ENCODE measurements around the gene PP2D1.
"Not testable (repeated sequence)": the region's sequence is repeated elsewhere in the genome, so short reads cannot be mapped to it uniquely, and the experiment has no call there.

The PP2D1 gene

DNA sequence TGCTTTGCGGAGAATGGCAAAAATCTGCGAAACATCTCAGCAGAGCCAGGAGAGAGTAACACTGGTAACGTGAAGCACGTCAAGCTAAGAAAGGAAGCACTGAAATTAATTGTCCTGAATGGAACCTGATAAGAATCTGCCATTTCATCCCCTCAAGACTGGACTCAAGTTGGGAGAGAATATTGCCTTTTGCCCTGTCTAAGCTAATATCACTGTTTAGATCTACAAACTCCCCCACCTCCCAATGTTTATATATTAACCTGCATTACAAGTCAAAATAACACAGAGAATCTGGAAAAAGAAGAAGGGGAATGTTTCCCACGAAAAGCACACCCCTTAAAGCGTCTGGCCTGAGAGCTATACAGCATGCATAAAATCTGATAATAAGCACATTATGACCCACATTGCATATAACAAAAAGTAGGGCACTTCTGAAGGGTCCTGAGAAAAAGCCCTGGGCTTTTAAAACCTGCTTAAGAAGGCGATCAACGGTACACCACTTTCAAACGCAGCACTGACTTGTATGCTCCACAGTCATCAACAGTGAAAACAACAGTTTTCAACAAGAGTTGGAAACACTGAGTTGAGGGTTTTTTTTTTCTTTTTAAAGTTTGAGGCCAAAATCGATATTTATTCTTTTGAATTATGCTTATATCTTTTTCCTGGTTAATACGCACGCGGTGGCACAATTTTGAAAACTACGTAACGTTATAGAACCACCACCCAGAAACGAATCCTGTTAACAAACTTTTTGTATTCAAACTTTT lies 26.8 kb upstream of the PP2D1 start:
- H3K27ac ChIP-seq = peak overlapping the region; percentile 96
- DNase-seq = no peak
- no peak for TF ChIP-seq CTCF (IDR thresholded peaks at IDR 0.05; ENCODE audit: low read depth, low read length)
- H3K27me3 ChIP-seq (ENCODE audit: insufficient read depth, low read depth, severe bottlenecking) = no peaks in the 10 kb centered on the region
- H3K36me3 ChIP-seq = peaks cover 5% of the 10 kb centered on the region
- no peaks in the 10 kb centered on the region for H3K9me3 ChIP-seq (ENCODE audit: severe bottlenecking)
- peak overlapping the region; percentile 90 for H3K4me3 ChIP-seq (ENCODE audit: low read depth, low read length)

DNA sequence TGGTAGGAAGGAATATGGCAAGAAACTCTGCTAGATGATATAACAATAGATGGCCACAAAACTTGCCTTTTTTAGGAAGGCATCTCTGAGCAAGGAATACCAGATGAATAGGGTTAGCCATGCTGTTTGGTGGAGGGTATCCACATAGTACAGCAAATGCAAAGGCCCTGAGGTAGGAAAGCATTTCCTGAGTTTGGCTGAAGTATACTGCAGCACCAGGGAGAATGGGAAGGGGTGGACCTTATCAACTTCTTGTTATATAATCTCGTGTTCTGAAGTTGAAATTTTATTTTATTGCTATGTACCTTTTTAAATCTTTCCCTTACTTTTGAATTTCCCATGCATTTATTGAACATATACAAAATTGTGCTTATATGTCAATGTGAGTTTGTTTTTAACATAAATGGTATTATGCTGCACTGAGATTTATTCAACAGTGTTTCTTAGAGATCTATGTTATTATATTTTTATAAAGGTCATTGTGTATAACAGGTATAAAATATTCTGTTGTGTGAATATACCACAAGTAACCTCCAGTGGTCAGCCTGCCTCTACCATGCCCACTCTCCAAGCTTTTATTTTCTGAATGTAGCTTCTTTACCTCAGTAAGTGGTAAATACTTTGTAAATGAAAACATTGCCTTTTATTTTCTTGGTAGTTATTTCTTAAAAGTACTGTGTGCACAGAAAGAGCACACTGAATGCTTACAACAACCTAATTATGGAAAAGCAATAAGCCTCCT lies 25.4 kb upstream of the PP2D1 start:
- H3K27ac ChIP-seq = no peak overlapping the region
- no peak for TF ChIP-seq CTCF (IDR thresholded peaks at IDR 0.05; ENCODE audit: low read depth, low read length)
- DNase-seq = no peak
- H3K4me3 ChIP-seq (ENCODE audit: low read depth, low read length) = no peak overlapping the region
- no peaks in the 10 kb centered on the region for H3K27me3 ChIP-seq (ENCODE audit: insufficient read depth, low read depth, severe bottlenecking)
- peaks cover 2% of the 10 kb centered on the region; the same call in 1 of the 2 replicates for H3K36me3 ChIP-seq
- no peaks in the 10 kb centered on the region for H3K9me3 ChIP-seq (ENCODE audit: severe bottlenecking)

DNA sequence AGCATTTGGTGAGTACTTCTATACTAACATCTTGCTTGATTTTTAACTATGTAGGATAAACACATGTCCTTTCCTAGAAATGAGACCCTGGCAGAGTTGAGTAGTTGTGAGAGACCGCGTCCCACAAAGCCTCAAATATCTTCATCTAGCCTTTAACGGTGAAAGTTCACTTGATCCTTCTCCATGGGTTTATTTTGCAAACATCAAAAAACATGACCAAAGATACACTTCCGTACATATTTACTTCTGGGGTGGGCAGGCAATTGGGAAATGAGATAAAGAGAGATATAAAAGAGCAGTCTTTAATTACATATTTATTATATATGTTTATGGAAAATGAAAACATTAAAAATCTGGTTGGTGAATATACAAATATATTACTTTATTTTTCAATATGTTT lies 23.0 kb upstream of the PP2D1 start:
- no peak overlapping the region for H3K27ac ChIP-seq
- H3K9me3 ChIP-seq (ENCODE audit: severe bottlenecking) = no peaks in the 10 kb centered on the region
- no peak for TF ChIP-seq CTCF (IDR thresholded peaks at IDR 0.05; ENCODE audit: low read depth, low read length)
- H3K27me3 ChIP-seq (ENCODE audit: insufficient read depth, low read depth, severe bottlenecking) = no peaks in the 10 kb centered on the region
- DNase-seq = no peak
- no peak overlapping the region for H3K4me3 ChIP-seq (ENCODE audit: low read depth, low read length)
- no peaks in the 10 kb centered on the region for H3K36me3 ChIP-seq

GRCh38 chr3:20031939-20032338 lies 19.9 kb upstream of the PP2D1 start:
- not testable (repeated sequence) for H3K27ac ChIP-seq; H3K9me3 ChIP-seq (ENCODE audit: severe bottlenecking); H3K4me3 ChIP-seq (ENCODE audit: low read depth, low read length); DNase-seq; H3K36me3 ChIP-seq; H3K27me3 ChIP-seq (ENCODE audit: insufficient read depth, low read depth, severe bottlenecking)

GRCh38 chr3:20028905-20029331 lies 16.9 kb upstream of the PP2D1 start:
- no peak for DNase-seq
- TF ChIP-seq CTCF (IDR thresholded peaks at IDR 0.05; ENCODE audit: low read depth, low read length) = no peak
- H3K9me3 ChIP-seq (ENCODE audit: severe bottlenecking) = no peaks in the 10 kb centered on the region
- no peaks in the 10 kb centered on the region for H3K27me3 ChIP-seq (ENCODE audit: insufficient read depth, low read depth, severe bottlenecking)
- H3K27ac ChIP-seq = no peak overlapping the region
- no peak overlapping the region for H3K4me3 ChIP-seq (ENCODE audit: low read depth, low read length)
- no peaks in the 10 kb centered on the region for H3K36me3 ChIP-seq

GRCh38 chr3:20027136-20027535 lies 15.1 kb upstream of the PP2D1 start:
- H3K27me3 ChIP-seq (ENCODE audit: insufficient read depth, low read depth, severe bottlenecking) = no peaks in the 10 kb centered on the region
- DNase-seq = no peak
- H3K4me3 ChIP-seq (ENCODE audit: low read depth, low read length) = no peak overlapping the region
- no peaks in the 10 kb centered on the region for H3K9me3 ChIP-seq (ENCODE audit: severe bottlenecking)
- no peak overlapping the region for H3K27ac ChIP-seq
- H3K36me3 ChIP-seq = no peaks in the 10 kb centered on the region
- TF ChIP-seq CTCF (IDR thresholded peaks at IDR 0.05; ENCODE audit: low read depth, low read length) = no peak
